ENCODE data around the gene ADPRM. TPM values are rescaled to one million over a fixed set of nuclear protein-coding genes. Genes with fewer than 3 reads are reported as not detected.

The ADPRM gene
- total RNA-seq, 1 experiment from 2014 or later = 7.4 TPM

- Mint-ChIP-seq H3K4me1 (peaks cover 13% of the 10 kb centered on the region), H3K36me3 (no peaks in the 10 kb centered on the region), H3K4me3 (no peak overlapping the region), H3K9me3 (no peaks in the 10 kb centered on the region), H3K27ac (no peak overlapping the region), H3K27me3 (ENCODE audit: low read depth) (no peaks in the 10 kb centered on the region)
- no peak for ATAC-seq
- TF ChIP-seq NR1H2 (CRISPR knock-in tag; IDR thresholded peaks at IDR 0.05) (no peak), ATF3 (CRISPR knock-in tag; conservative IDR thresholded peaks at IDR 0.05) (no peak), ZMAT4 (CRISPR knock-in tag; IDR thresholded peaks at IDR 0.05) (no peak)
- CTCF ChIA-PET = interaction anchor here (0.8 to 2.0 kb wide), 4 partner anchors 31 to 103 kb away, joined by 3 to 6 read pairs (median 4); no protein-coding TSS in a partner anchor
- POLR2A ChIA-PET = no interaction called here
- no peak for DNase-seq (ENCODE audit: low spot score)
These were observed 44.2 kb downstream of the ADPRM start for GRCh38 chr17:10741416-10742135.

- Mint-ChIP-seq H3K9me3 (no peaks in the 10 kb centered on the region), H3K27ac (no peak overlapping the region), H3K27me3 (ENCODE audit: low read depth) (no peaks in the 10 kb centered on the region), H3K4me1 (peaks cover 9% of the 10 kb centered on the region), H3K36me3 (no peaks in the 10 kb centered on the region), H3K4me3 (no peak overlapping the region)
- POLR2A ChIA-PET = interaction anchor here (0.6 kb wide), 1 partner anchor 9 kb away, joined by 3 read pairs; no protein-coding TSS in a partner anchor
- no peak for DNase-seq (ENCODE audit: low spot score)
- no peak for ATAC-seq
- CTCF ChIA-PET = interaction anchor here (1.0 to 1.4 kb wide), 2 partner anchors 30 to 102 kb away, joined by 3 read pairs; no protein-coding TSS in a partner anchor
- TF ChIP-seq E2F5 (CRISPR knock-in tag; IDR thresholded peaks at IDR 0.05) (no peak), OVOL2 (CRISPR knock-in tag; IDR thresholded peaks at IDR 0.05; ENCODE audit: borderline replicate concordance) (no peak), NFE2L1 (CRISPR knock-in tag; IDR thresholded peaks at IDR 0.05) (no peak), ZNF512 (CRISPR knock-in tag; IDR thresholded peaks at IDR 0.05; ENCODE audit: borderline replicate concordance) (no peak), GTF2I (CRISPR knock-in tag; conservative IDR thresholded peaks at IDR 0.05) (no peak), ZMAT4 (CRISPR knock-in tag; IDR thresholded peaks at IDR 0.05) (no peak), ZNF425 (CRISPR knock-in tag; conservative IDR thresholded peaks at IDR 0.05) (no peak), AR (CRISPR knock-in tag; IDR thresholded peaks at IDR 0.05) (no peak), ZNF423 (CRISPR knock-in tag; IDR thresholded peaks at IDR 0.05) (no peak), PREB (CRISPR knock-in tag; IDR thresholded peaks at IDR 0.05; ENCODE audit: borderline replicate concordance) (no peak), ELF4 (CRISPR knock-in tag; IDR thresholded peaks at IDR 0.05; ENCODE audit: low read depth) (no peak), ATF2 (CRISPR knock-in tag; IDR thresholded peaks at IDR 0.05; ENCODE audit: borderline replicate concordance, low read depth) (no peak), AFF4 (CRISPR knock-in tag; IDR thresholded peaks at IDR 0.05; ENCODE audit: borderline replicate concordance) (no peak)
These were observed 45.0 kb downstream of the ADPRM start for GRCh38 chr17:10742431-10742830.

Data from WTC11 (cell line).